Sigmoid colon (tissue), 4 donors: ENCODE measurements around the gene PPP2R5E.

Source experiments
- EP300 ChIP-seq, 4 donors: sonication (generic); formaldehyde crosslinking; IDR thresholded peaks; one replicate each; pipeline ENCODE4 v1.6.1; 2017; ENCODE audit warnings: antibody characterized with exemption in 4 of 4
- POLR2A ChIP-seq, 2 donors: fragments of 450-650 bp; IDR thresholded peaks; one replicate each; pipeline ENCODE4 v1.6.1; 2016; ENCODE audit warnings: antibody characterized with exemption in 2 of 2, mild to moderate bottlenecking in 2 of 2, moderate library complexity in 2 of 2
- TF ChIP-seq, protein P1 (sequence below), 4 experiments: fragments of 450-650 bp in 3 of 4; fragments of 200-600 bp in 1 of 4; IDR thresholded peaks; one replicate each; pipeline ENCODE4 v1.5.1; 2016 to 2019; ENCODE audit warnings: antibody characterized with exemption in 4 of 4, mild to moderate bottlenecking in 3 of 4, moderate library complexity in 2 of 4

DNA sequence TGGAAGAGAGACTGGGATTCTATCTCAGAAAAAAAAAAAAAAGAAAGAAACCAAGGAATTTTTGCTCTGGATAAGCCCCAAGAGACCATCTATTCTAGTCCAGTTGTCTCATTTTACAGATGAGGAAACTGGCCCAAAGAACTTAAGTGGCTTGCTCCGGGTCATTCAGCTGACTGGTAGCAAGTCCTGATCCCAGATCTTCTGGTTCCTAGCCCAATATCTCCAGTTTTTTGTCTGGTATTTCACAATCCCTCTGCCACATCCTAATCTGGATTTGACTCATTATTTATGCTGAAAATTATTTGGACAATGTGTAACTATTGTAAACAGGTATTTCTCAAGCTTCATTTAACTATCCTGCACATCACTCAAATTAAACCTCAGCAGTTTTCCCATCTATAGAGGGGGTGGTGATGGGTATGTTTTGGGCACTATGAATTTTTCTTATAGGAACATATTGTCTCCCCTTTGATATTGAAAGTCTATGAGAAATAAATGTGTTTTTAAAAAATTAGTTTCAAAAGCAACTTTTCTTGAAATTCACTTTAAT is 43.4 kb downstream of the PPP2R5E start:
- TF ChIP-seq, protein P1, sequence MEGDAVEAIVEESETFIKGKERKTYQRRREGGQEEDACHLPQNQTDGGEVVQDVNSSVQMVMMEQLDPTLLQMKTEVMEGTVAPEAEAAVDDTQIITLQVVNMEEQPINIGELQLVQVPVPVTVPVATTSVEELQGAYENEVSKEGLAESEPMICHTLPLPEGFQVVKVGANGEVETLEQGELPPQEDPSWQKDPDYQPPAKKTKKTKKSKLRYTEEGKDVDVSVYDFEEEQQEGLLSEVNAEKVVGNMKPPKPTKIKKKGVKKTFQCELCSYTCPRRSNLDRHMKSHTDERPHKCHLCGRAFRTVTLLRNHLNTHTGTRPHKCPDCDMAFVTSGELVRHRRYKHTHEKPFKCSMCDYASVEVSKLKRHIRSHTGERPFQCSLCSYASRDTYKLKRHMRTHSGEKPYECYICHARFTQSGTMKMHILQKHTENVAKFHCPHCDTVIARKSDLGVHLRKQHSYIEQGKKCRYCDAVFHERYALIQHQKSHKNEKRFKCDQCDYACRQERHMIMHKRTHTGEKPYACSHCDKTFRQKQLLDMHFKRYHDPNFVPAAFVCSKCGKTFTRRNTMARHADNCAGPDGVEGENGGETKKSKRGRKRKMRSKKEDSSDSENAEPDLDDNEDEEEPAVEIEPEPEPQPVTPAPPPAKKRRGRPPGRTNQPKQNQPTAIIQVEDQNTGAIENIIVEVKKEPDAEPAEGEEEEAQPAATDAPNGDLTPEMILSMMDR (IDR thresholded peaks at IDR 0.05), result no peak
- TF ChIP-seq POLR2A (IDR thresholded peaks at IDR 0.05) (no peak), EP300 (IDR thresholded peaks at IDR 0.05) (no peak)
